ENCODE data around the gene USP5.

The USP5 gene

GRCh38 chr12:6912164-6912935 lies 60.4 kb downstream of the USP5 start:
- DNase-seq (ENCODE audit: low read depth in 2 of 2): no peak

- DNase-seq (ENCODE audit: low read depth in 2 of 2): peak; percentile 76 to 79
Observed at GRCh38 chr12:6914246-6914946, 62.4 kb downstream of the USP5 start, which contains the start of gene ENO2. TSS of gene ENO2 (plus strand) at chr12:6914580. CDS start at chr12:6915833, 1,253 bp downstream.

- DNase-seq (ENCODE audit: low read depth in 2 of 2): no peak
Observed at GRCh38 chr12:6914947-6915788, 63.2 kb downstream of the USP5 start.

- no peak for DNase-seq (ENCODE audit: low read depth in 2 of 2)
Observed at GRCh38 chr12:6915789-6916285, 63.9 kb downstream of the USP5 start.
